GM18861 (cell line): Measurements from ENCODE around the gene TFAP2D.

Experiments used
- ATAC-seq: cut with Tn5 transposase; IDR thresholded peaks from one replicate; pipeline ENCODE4 v1.9.1; 2021; ENCODE audit not compliant: unreplicated experiment

TFAP2D gene

DNA sequence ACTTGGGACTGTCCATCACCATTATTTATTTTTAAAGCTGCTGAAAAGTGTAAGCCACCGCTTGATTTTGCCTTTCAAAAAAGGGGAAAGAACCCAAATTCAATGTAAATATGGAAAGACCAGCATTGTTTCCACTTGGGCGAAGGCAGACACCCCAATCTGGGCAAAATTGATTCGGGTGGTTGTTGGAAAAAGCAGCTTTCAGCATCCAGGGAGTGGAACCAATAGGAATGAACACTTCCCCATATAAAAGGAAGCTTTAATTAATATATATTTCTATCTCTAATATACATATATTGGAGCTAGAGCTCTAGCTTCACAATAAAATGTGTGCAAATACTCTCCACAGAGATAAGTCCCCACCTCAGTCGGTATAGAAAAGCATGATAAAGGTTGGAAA lies at the start of gene TFAP2D:
TSS of gene TFAP2D (plus strand) at position 301 of the 400 bp plus-strand sequence. CDS start 530 bp downstream, outside the sequence.
- ATAC-seq: no peak

DNA sequence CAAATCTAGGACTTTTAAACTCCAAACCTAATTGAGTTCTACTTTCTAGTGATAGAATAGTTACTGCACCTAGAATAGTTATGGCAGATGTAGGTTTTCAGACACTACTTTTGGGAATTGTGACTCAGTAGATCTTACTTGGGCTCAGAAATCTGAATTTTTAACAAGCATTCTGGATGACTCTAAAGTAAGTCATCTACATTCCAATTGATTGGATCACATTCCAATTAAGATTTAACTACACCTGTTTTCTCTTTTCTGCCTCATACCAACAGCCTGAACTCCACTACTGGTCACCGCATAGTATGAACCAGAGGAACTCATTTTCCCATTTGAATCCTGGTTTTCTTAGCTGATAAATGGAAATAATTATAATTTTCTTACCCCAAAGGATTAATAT lies 49.5 kb upstream of the TFAP2D start:
- ATAC-seq: no peak

- ATAC-seq: no peak
Observed at GRCh38 chr6:50666089-50666488, 47.2 kb upstream of the TFAP2D start.

- ATAC-seq: peak; percentile 97
Observed at GRCh38 chr6:50681213-50681824, 32.0 kb upstream of the TFAP2D start.

GRCh38 chr6:50689210-50689609 lies 24.1 kb upstream of the TFAP2D start:
- no peak for ATAC-seq

GRCh38 chr6:50691814-50692495 lies 21.4 kb upstream of the TFAP2D start:
- ATAC-seq: no peak

GRCh38 chr6:50698546-50698945 lies 14.8 kb upstream of the TFAP2D start:
- ATAC-seq: no peak

- ATAC-seq: no peak
Observed at GRCh38 chr6:50699051-50699775, 14.1 kb upstream of the TFAP2D start.

DNA sequence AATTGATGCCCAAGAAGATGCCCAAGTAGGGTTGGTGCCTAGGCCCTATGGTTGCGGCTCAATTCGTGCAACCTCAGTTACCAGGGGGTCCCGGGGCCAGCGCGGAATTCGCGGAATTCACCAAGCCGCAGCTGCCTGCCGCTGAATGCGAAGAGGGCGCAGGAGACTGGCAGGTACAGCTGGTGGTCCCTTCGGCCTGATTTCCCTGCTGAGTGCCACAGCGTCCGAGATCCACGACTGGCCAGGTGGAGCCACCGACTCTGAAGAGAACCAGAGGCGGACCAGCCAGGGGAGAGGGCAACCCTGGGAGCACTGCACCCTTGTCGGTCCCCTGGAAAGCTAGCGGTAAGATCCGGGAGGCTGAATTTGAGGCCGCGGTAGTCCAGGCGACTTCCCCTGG lies 6.8 kb upstream of the TFAP2D start:
- no peak for ATAC-seq

DNA sequence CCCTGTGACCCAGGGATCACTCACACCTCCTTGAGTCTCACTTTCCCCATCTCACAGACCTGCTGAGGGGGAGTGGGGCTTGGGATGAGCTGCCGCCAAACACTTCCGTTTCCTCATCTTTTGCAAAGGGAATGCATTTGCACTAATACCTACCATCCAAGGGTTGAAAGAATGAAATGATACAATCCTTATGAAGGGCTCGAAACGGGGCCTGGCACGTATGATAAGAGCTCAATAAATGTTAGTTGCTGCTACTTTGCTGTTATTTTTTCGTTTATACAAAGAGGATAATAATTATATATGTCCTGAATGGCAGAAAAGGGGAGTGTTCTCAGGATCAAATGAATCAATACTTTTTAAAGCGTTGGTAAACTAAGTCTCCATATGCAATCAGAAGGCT lies 6.1 kb upstream of the TFAP2D start:
- no peak for ATAC-seq

GRCh38 chr6:50707652-50708300 lies 5.5 kb upstream of the TFAP2D start:
- ATAC-seq: no peak

DNA sequence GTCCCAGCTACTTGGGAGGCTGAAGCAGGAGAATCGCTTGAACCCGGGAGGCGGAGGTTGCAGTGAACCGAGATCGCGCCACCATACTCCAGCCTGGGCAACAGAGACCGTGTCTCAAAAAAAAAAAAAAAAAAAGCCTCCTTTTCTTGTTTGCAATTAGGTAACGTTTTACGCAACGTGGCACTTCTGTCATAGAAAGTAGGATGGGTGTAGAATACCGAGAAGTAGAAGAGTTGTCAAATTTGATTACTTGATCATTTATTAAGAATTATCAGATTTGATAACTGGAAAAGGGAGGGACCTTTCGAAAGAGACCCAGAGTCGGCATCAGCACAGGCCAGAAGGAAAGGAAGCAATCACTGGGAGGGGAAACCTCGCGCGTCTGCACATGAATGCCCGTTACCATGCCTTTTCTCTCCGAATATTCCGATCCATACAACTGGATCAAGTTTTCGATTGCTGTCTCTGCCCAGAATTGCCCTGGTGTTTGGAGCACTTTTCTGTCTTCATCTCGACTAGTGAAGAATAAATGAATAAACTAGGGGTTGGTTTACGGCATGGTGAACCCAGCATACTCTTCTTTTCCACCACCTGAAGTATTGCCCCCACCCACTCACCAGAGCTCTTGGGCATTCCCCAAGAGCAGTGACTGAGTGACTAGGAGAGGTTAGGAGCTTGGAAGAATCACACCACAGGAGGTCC lies 4.5 kb upstream of the TFAP2D start:
- ATAC-seq: no peak

DNA sequence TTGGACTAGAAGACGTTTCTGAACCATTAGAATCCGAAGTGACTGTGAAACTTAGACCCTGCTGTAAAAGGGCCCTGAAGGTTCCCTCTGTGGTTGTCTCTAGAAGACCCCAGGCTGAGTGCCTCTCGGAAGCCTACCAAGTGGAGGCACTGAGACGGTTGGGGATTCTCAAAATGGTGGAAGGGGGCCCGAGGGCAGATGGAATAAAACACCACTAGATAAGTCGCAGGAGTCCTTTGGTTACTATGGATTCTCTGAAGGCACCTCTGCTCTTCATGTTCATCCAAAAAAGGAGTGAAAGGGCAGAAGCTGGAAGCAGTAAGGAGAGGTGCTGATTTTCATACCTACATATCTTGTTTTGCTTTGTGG lies 4.0 kb upstream of the TFAP2D start:
- ATAC-seq: no peak

GRCh38 chr6:50711686-50712085 lies 1.6 kb upstream of the TFAP2D start:
- no peak for ATAC-seq

GRCh38 chr6:50712291-50712690 lies 1.0 kb upstream of the TFAP2D start:
- no peak for ATAC-seq

DNA sequence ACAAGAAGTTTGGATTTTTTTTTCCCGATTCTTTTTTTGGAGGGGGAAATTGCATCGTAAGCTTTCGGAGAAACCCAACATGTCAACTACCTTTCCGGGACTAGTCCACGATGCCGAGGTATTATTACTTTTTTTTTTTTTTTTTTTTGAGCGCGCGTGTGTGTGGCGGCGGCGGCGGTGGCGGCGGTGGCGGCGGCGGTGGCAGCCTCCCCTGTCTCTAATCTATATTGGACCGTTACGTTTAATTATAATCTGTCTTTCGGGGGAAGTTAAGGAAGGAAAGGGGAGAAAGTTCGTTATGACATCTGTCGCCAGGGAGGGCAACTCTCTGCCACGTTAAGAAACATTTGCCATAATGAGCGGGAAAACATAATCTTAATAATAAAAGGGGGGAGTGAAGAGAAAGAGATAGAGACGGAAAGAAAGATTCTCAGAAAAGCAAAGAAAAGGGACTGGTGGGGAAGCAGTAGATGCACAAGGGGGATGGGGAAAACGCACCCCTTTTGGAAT lies 706 bp downstream of the TFAP2D start:
- ATAC-seq: no peak

DNA sequence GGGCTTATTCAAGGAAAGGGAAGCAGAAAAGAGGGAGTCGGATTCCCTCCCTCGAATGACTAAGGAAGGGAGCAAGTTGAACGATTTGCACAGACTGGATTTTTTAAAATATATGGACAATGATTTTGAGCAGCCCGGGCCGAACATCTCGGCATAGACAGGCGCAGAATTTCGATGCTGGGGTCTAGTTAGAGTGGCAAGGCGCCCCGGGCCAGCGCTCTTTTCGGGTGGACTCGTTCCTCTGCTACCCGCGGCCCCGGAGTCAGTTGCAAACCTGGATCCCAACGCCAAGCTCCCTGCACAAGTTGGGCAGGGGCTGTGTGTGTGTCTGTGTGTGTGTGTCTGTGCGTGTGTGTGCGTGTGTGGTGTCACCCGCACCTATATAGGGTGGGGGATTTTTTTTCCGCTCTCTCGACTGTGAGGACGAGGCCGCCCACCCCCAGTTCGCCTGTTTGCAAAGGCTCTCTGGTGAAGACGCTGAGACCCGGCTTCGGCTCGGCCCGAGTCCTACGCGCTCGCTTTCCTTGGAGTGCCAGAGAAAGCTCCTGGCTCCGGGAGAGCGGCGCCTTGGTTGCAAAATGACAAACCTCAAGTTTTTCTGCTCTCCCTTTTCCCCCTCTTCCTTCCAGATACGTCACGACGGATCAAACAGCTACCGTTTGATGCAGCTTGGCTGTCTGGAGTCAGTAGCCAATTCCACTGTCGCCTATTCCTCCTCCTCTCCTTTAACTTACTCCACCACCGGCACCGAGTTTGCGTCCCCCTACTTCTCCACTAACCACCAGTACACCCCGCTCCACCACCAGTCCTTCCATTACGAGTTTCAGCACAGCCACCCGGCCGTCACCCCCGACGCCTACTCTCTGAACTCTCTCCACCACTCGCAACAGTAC lies 1.4 kb downstream of the TFAP2D start:
- no peak for ATAC-seq

GRCh38 chr6:50716899-50717509 lies 3.7 kb downstream of the TFAP2D start:
- no peak for ATAC-seq

DNA sequence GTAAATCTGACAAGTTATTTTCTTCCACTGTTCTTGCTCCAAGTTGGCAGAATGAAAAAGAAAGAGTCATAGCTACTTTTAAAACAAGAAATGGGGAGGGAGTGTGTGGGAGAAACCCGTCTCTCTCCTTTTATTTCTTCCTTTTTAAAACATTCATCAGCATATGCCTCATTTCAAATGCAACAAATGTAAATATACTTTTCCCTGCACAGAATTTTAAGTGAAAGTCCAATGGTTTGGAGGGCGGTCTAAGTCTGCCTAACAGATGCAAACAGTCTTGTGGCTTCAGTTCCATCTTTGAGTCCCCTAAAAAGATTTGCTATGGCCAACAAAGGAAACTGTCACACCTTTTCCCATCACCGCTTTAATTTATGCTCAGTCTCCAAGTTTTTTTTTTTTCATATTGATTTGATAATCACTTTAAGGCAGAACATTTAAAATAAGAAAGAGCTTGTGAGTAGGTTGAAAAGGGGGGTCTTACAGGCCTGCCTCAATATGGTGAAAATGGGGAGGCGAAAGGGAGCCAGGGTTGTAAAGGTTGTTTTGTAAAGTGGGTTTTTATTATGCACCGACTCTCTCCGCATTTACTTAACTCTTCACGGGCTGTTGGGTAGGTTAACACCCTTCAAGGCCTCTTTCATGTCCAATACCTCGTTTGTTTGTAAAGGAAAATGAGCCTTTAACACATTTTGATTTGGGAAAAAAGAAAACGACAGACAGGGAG lies 4.6 kb downstream of the TFAP2D start:
- ATAC-seq: no peak
